HepG2 (cell line): ENCODE data around the gene FGFR2. TPM values are rescaled to one million over a fixed set of nuclear protein-coding genes. Genes with fewer than 3 reads are reported as not detected.

Experiments used
- ATAC-seq: fragments of 200-7000 bp; cut with Tn5 transposase; 3 replicates; pipeline ENCODE4 v1.9.1; 2020; ENCODE audit warnings: mild to moderate bottlenecking, moderate library complexity
- BruUV-seq: library from RNA; stranded (reverse); fragments of 400-500 nt; replicated peaks from 2 replicates; lab custom pipeline; 2021; lab: Mats Ljungman, UMichigan
- CTCF ChIA-PET: fragments of 300-600 bp; formaldehyde crosslinking; extraction: SDS; loops from one replicate; lab custom pipeline; 2021; ENCODE audit warnings: low total read pairs, inconsistent platforms, low intra/inter-chr PET ratio; lab: Yijun Ruan, JAX
- POLR2A ChIA-PET: fragments of 350-600 bp; sonication (Branson Sonifier 250); formaldehyde crosslinking; loops from one replicate; lab custom pipeline; 2020; ENCODE audit warnings: antibody characterized with exemption, inconsistent platforms; lab: Yijun Ruan, JAX
- DNase-seq: peaks from one replicate; pipeline ENCODE4 v3.0.0-alpha.2; 2015; ENCODE audit warnings: low spot score
- FAIRE-seq: peaks from 3 replicates; lab custom pipeline; 2011; peaks lifted over from hg19 to GRCh38; lab: Jason Lieb, UNC
- H2AFZ ChIP-seq: one replicate; pipeline ENCODE4 v1.6.1; 2011; ENCODE audit warnings: low read length, inconsistent platforms
- H3K27ac ChIP-seq: fragments of 300-600 bp; 3 replicates; pipeline ENCODE4 v1.8.0; 2011; ENCODE audit warnings: mixed run types, mild to moderate bottlenecking, mixed read lengths, low read length, inconsistent platforms; ENCODE audit not compliant: insufficient read depth; ENCODE audit errors: extremely low read length
- H3K27me3 ChIP-seq, 2 experiments: fragments of 200-600 bp in 1 of 2; 2 replicates in 1 of 2; 3 replicates in 1 of 2; pipeline versions ENCODE4 v1.6.0 to v1.8.0; 2011; ENCODE audit warnings: low read length in 2 of 2, mild to moderate bottlenecking in 2 of 2, moderate library complexity in 2 of 2, inconsistent platforms in 1 of 2; ENCODE audit not compliant: insufficient read depth in 2 of 2, control insufficient read depth in 1 of 2
- H3K36me3 ChIP-seq, 2 experiments: fragments of 200-600 bp in 1 of 2; replicated peaks in 1 of 2; 2 replicates in 1 of 2; 3 replicates in 1 of 2; pipeline versions ENCODE4 v1.5.1 to v1.8.0; 2011; ENCODE audit warnings: low read length in 2 of 2, inconsistent platforms in 1 of 2; ENCODE audit not compliant: insufficient read depth in 2 of 2, control insufficient read depth in 1 of 2
- H3K4me1 ChIP-seq: 2 replicates; pipeline ENCODE4 v1.5.1; 2012; ENCODE audit warnings: low read length, inconsistent platforms; ENCODE audit not compliant: insufficient read depth
- H3K4me2 ChIP-seq: 2 replicates; pipeline ENCODE4 v1.6.0; 2011; ENCODE audit warnings: low read depth, low read length, inconsistent platforms
- H3K4me3 ChIP-seq, 3 experiments: fragments of 200-600 bp in 1 of 3; sonication (generic), shearing (Covaris generic) in 1 of 3; replicated peaks in 1 of 3; 2 replicates each; pipeline ENCODE4 v1.5.1; 2011 to 2016; ENCODE audit warnings: low read length in 3 of 3, inconsistent platforms in 2 of 3, low read depth in 2 of 3, mild to moderate bottlenecking in 2 of 3, control low read depth in 1 of 3, mixed read lengths in 1 of 3; ENCODE audit not compliant: insufficient read depth in 1 of 3
- H3K79me2 ChIP-seq: one replicate; pipeline ENCODE4 v1.6.1; 2011; ENCODE audit warnings: low read length, inconsistent platforms; ENCODE audit not compliant: insufficient read depth
- H3K9ac ChIP-seq: 2 replicates; pipeline ENCODE4 v1.6.0; 2011; ENCODE audit warnings: mild to moderate bottlenecking, low read depth, low read length, inconsistent platforms; ENCODE audit not compliant: insufficient read depth
- H3K9me3 ChIP-seq: 2 replicates; pipeline ENCODE4 v1.5.1; 2012; ENCODE audit warnings: mild to moderate bottlenecking, low read length
- H4K20me1 ChIP-seq: 2 replicates; pipeline ENCODE4 v1.6.0; 2011; ENCODE audit warnings: inconsistent platforms, mild to moderate bottlenecking, low read length, moderate library complexity; ENCODE audit not compliant: insufficient read depth
- AHDC1 ChIP-seq: sonication (generic); formaldehyde crosslinking; IDR thresholded peaks from 2 replicates; pipeline ENCODE4 v1.5.1; 2020; ENCODE audit warnings: mild to moderate bottlenecking, missing genetic modification reagents, borderline replicate concordance
- BCL6 ChIP-seq: IDR thresholded peaks from 2 replicates; pipeline ENCODE4 v1.6.1; 2016; ENCODE audit warnings: missing genetic modification reagents, missing compliant biosample characterization
- CEBPB ChIP-seq: IDR thresholded peaks from 2 replicates; pipeline ENCODE4 v1.6.1; 2011; ENCODE audit warnings: low read depth, low read length, improper control_type of control experiment, borderline replicate concordance
- EZH2 ChIP-seq: conservative IDR thresholded peaks from 2 replicates; pipeline ENCODE4 v1.6.1; 2012; ENCODE audit warnings: mild to moderate bottlenecking, low read depth, low read length, moderate library complexity
- HNF4G ChIP-seq, 2 experiments: sonication (generic) in 1 of 2; formaldehyde crosslinking in 1 of 2; IDR thresholded peaks; 2 replicates each; pipeline versions ENCODE4 v1.4.0 to v1.6.1; 2011 to 2020; ENCODE audit warnings: borderline replicate concordance in 2 of 2, low read depth in 2 of 2, mild to moderate bottlenecking in 2 of 2, low read length in 1 of 2, missing genetic modification reagents in 1 of 2, moderate library complexity in 1 of 2
- MTA3 ChIP-seq: sonication (generic); formaldehyde crosslinking; IDR thresholded peaks from 2 replicates; pipeline ENCODE4 v1.4.0; 2020; ENCODE audit warnings: missing genetic modification reagents
- MXD4 ChIP-seq: IDR thresholded peaks from 2 replicates; pipeline ENCODE4 v1.6.1; 2016; ENCODE audit warnings: mild to moderate bottlenecking, missing biosample characterization, missing genetic modification reagents
- NR2F2 ChIP-seq: IDR thresholded peaks from 2 replicates; pipeline ENCODE4 v1.6.1; 2012; ENCODE audit warnings: low read depth, inconsistent platforms, borderline replicate concordance
- RXRB ChIP-seq: IDR thresholded peaks from 2 replicates; pipeline ENCODE4 v1.6.1; 2016; ENCODE audit warnings: borderline replicate concordance, missing genetic modification reagents, missing compliant biosample characterization
- SMARCE1 ChIP-seq: fragments of 450-650 bp; IDR thresholded peaks from 2 replicates; pipeline ENCODE4 v1.6.1; 2017; ENCODE audit warnings: borderline replicate concordance
- SP1 ChIP-seq, 2 experiments: fragments of 450-650 bp in 1 of 2; sonication (generic) in 1 of 2; formaldehyde crosslinking in 1 of 2; IDR thresholded peaks; 2 replicates each; pipeline versions ENCODE4 v1.4.0 to v1.6.1; 2016 to 2020; ENCODE audit warnings: missing genetic modification reagents in 1 of 2
- ZNF281 ChIP-seq: sonication (generic); formaldehyde crosslinking; IDR thresholded peaks from 2 replicates; pipeline ENCODE4 v1.4.0; 2020; ENCODE audit warnings: missing genetic modification reagents, borderline replicate concordance
- ZNF780A ChIP-seq: sonication (generic); formaldehyde crosslinking; IDR thresholded peaks from 2 replicates; pipeline ENCODE4 v1.8.0; 2022; ENCODE audit warnings: mild to moderate bottlenecking, missing genetic modification reagents, moderate library complexity
- ZSCAN21 ChIP-seq: sonication (generic); formaldehyde crosslinking; IDR thresholded peaks from 2 replicates; pipeline ENCODE4 v1.8.0; 2022; ENCODE audit warnings: mild to moderate bottlenecking, missing genetic modification reagents, moderate library complexity, borderline replicate concordance
- WGBS: methylation state at CpG from one replicate; pipeline ENCODE4 v1.1.6; 2017; ENCODE audit warnings: low lambda C conversion rate; 5-methylcytosine and 5-hydroxymethylcytosine counted together
- in situ Hi-C: cut with HindIII; loops from 2 replicates; pipeline ENCODE4 v1.10.0; 2017; ENCODE audit warnings: low pct_unique_long_range_greater_than_20kb; ENCODE audit not compliant: extremely low pct_ligation_motif_present
- intact Hi-C: fragments of 100-400 bp; cut with micrococcal nuclease; formaldehyde crosslinking; loops from one replicate; pipeline ENCODE4 v1.10.0; 2022; ENCODE audit not compliant: unreplicated experiment
- polyA plus RNA-seq, 8 experiments: library from polyadenylated mRNA; depleted of rRNA in 3 of 8; stranded (reverse) in 7 of 8; unstranded in 1 of 8; fragments of >200 nt; fragmentation: Illumina TruSeq in 4 of 8; extraction: Trizol in 4 of 8; gene quantifications; 2 replicates each; pipeline versions ENCODE4 v1.2.1 to v1.2.3, GENCODE V29; 2011 to 2016; ENCODE audit warnings: low read depth in 4 of 8, missing spikeins in 1 of 8, mixed read lengths in 1 of 8; ENCODE audit not compliant: insufficient read depth in 1 of 8
- total RNA-seq, 5 experiments: library from RNA; depleted of rRNA; stranded (reverse); fragments of >200 nt; fragmentation: Illumina TruSeq; extraction: Trizol; gene quantifications; 2 replicates each; pipeline ENCODE4 v1.2.3, GENCODE V29; 2016; ENCODE audit warnings: low read depth in 1 of 5
- TF ChIP-seq, protein P1 (sequence below): sonication (generic); formaldehyde crosslinking; IDR thresholded peaks from 2 replicates; pipeline ENCODE4 v1.8.1; 2023; ENCODE audit warnings: mild to moderate bottlenecking, moderate library complexity, missing genetic modification reagents

FGFR2 gene
- total and polyA plus RNA-seq, 2 of the 13 experiments (the other 11 are each of a cell fraction or from before 2014, with no cell fraction given): 1.6 to 2.6 TPM

- Histone ChIP-seq H3K9me3 (no peaks in the 10 kb centered on the region), H3K79me2 (no peaks in the 10 kb centered on the region), H2AFZ (no peak overlapping the region), H3K36me3 (no peaks in the 10 kb centered on the region), H3K4me3 (no peak overlapping the region), H3K4me2 (no peak overlapping the region), H3K9ac (no peak overlapping the region), H3K4me1 (peaks cover 40% of the 10 kb centered on the region), H4K20me1 (no peaks in the 10 kb centered on the region), H3K27me3 (no peaks in the 10 kb centered on the region), H3K27ac (no peak overlapping the region)
- no peak for DNase-seq
- in situ Hi-C loops: no loop called here
- intact Hi-C loops: no loop called here
- no peak for FAIRE-seq
- POLR2A ChIA-PET: no interaction called here
- WGBS: 92% methylated on average over 5 of the region's 5 CpGs
- no TSS peak for BruUV-seq
- no peak for ATAC-seq
- CTCF ChIA-PET: no interaction called here
- peak; percentile 29; the same call in 1 of the 2 replicates for TF ChIP-seq HNF4G (IDR thresholded peaks at IDR 0.05; ENCODE audit: borderline replicate concordance, low read depth, low read length)
- no peak for TF ChIP-seq HNF4G (CRISPR knock-in tag; IDR thresholded peaks at IDR 0.05; ENCODE audit: borderline replicate concordance, low read depth)
- TF ChIP-seq ZNF281 (CRISPR knock-in tag): peak; percentile 90; the same call in 1 of the 2 replicates
- TF ChIP-seq SP1 (IDR thresholded peaks at IDR 0.05): no peak
- TF ChIP-seq SP1 (CRISPR knock-in tag; IDR thresholded peaks at IDR 0.05): no peak
- no peak for TF ChIP-seq MTA3 (CRISPR knock-in tag)
- TF ChIP-seq AHDC1: no peak
- no peak for TF ChIP-seq SMARCE1
- TF ChIP-seq EZH2: no peak
- no peak for TF ChIP-seq MXD4 (CRISPR knock-in tag)
- TF ChIP-seq, protein P1, sequence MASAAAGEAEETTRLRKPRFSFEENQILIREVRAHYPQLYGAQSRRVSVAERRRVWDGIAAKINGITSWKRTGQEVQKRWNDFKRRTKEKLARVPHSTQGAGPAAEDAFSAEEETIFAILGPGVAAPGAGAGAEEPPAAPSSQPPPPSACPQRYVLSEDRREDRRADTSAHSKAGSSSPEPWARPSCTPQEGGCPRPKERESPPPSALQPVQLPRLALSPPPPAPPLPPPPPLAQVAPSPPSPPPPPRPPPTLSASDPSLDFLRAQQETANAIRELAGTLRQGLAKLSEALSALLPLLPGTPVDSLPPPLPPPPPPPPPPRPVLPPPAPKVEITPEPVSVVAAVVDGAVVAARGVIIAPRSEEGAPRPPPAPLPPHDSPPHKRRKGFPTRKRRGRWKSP: no peak
- no peak for TF ChIP-seq NR2F2
- 0 out of 2 replicates have a peak, but pooled peaks have one; percentile 17 for TF ChIP-seq BCL6 (CRISPR knock-in tag)
- peak; percentile 73 for TF ChIP-seq RXRB
- no peak for TF ChIP-seq ZNF780A
- TF ChIP-seq CEBPB: peak; percentile 51; the same call in 1 of the 2 replicates
- no peak for TF ChIP-seq ZSCAN21
Measured at GRCh38 chr10:121544301-121544869, 53.9 kb downstream of the FGFR2 start.
